Pons (tissue), 1 donor: Measurements from ENCODE around the gene ITPK1.

ENCODE experiments used
- DNase-seq: peaks from one replicate; pipeline ENCODE4 v3.0.0-alpha.2; 2016; ENCODE audit warnings: low spot score

Gene ITPK1

DNA sequence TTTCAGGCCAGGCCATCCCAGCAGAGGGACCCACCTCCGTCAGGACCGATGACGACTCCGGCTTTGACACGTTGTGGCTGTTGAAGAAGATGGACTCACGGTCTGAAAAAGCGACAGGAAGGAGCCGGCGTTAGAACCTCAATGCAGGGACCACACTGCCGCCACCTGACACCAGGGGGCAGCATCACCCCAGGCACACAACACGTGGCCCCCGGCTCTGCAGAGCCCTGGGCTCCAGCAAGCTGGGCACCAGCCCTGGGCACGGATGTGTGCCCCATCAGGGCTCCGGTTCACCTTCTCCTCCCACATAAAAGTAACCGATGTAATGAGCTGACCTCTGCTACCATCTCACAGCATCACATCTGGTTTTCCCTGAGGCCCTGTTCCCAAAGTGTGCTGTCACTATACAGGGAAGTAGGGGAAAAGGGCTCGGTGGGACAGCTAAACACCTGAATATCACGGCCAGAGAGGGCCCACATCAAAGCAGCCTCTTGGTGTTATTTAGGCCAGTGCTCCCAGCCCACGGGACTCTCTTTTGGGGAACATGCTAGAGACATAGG, 163.7 kb downstream of the ITPK1 start:
- DNase-seq: peak; percentile 78

DNA sequence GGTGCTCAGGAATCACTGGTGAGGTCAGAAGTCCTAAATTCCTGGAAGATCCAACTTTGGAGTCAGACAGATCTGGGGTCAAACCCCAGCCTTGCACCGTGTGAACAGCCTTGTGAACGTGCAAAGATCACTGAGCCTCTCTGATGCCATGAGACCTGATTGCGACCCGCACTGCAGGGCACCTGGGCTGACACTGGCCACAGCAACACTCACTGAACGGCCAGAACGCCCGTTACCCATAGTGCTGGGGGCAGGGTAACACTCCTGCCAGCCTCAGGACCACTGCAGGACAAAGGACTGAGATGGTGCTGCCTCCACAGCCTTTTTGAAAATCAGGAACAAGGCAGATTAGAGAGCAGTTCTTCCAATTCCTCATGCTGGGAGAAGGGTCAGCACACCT, 164.5 kb downstream of the ITPK1 start:
- DNase-seq: no peak

DNA sequence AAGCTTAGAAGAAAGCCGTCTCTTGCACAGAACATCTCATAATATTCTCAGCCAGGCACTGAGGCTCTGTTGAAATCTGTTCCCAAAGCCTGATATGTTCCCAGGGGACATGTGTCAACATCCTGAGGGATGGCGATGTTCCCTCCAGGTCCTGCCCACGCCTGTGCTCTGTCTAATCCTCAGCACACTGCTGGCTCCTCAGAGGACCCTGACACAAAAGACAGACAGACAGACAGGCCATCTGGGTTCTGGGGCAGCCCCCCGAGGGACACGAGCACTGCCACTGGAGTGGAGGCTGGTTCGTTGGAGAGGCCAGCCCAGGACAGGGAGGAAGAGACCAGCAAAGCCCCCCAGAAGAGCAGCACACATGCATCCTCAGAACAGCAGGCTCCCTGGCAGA, 165.0 kb downstream of the ITPK1 start:
- DNase-seq: no peak

DNA sequence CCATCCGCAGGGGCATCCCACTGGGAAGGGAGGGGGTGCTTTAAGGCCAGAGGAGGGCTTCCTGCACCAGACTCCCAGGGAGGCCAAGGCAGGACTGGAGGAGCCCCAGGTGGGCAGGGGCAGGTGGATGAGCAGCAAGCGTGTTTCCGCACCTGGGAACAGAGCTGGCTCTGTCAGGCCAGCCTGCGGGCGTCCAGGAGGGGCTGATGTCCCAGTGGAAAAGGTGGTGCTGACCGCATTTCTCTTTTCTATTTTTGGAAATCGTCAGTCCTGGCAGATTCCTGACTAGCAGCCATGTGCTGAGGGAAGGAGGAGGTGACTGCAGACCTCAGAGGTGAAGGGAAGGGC, 165.6 kb downstream of the ITPK1 start:
- no peak for DNase-seq

DNA sequence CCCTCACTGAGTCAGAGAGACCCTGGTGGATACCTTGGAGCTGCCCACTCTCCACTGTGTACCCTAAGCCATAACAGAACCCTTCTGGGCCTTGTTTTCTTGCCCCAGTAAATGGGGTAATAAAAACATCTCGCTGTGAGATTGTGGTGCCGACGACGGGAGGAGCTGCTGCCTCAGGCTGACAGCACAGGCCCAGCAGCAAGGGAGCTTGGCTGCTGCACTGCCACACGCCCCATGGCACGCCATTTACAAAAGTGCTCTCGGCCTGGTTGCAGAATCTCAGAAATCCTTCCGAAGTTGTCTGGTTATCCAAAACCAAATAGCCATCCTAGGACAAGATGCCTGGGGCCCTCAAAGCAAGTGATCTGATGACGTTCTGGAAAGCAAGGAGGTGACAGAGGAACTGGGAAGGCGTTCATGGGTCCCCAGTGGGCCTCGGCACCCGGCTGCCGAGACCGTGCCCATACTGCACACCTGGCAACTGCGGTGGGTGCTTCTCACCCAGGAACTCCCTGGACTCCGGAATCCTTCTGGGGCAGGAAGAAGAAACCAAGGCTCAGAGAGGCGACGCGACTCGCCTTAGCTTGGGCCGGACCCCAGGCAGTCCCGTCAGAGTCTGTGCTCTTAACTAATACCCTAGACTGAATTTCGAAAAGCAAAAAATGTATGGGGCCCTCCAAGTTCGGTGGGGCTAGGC, 166.1 kb downstream of the ITPK1 start:
- no peak for DNase-seq

DNA sequence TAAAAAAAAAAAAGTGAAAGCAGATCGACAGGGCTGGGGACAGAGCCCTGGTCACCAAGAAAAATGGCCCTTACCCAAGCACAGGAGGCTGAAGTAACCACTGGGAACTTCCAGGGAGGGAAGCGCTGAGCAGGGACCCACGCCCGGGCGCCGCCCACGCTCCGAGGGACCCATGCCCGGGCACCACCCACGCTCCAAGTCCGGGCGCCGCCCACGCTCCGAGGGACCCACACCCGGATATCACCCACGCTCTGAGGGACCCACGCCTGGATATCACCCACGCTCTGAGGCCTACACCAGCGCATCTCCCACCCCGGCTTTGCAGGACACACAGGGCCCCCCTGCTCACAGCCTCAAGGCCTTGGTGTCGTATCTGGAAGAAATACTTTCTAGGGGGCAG, 167.1 kb downstream of the ITPK1 start:
- DNase-seq: no peak

DNA sequence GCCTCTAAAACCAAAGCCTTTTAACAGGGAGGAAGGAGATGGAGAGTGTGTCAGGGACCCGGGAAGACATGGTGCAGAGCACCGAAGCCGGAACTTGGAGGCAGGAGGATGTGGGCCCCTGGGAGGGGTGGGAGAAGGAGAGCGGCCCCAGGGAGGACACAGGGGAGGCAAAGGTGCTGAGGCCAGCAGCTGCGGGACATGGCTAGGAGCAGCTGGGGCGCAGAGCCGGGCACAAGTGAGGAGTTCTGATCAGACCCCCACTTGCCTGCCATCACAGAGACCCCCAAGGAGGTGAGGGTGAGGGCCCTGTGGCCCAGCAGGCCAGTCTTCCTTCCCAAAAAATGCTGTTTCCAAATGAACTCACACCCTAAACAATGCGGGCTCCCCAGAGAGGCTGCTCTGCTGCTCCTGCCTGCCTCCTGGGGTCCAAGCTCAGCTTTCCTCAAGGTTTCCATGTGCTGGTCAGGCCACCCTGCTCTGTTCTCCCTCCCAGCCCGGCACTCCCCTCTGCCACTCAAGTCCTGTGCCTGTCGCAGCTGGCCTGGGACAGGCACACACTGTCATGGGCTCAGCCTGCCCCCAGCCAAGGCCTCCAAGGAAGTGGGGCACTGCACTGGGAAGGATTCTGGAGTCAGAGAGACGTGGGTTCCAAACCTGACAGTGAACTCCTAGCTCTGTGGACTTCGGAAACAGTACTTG, 168.7 kb downstream of the ITPK1 start:
- peak; percentile 37 for DNase-seq

DNA sequence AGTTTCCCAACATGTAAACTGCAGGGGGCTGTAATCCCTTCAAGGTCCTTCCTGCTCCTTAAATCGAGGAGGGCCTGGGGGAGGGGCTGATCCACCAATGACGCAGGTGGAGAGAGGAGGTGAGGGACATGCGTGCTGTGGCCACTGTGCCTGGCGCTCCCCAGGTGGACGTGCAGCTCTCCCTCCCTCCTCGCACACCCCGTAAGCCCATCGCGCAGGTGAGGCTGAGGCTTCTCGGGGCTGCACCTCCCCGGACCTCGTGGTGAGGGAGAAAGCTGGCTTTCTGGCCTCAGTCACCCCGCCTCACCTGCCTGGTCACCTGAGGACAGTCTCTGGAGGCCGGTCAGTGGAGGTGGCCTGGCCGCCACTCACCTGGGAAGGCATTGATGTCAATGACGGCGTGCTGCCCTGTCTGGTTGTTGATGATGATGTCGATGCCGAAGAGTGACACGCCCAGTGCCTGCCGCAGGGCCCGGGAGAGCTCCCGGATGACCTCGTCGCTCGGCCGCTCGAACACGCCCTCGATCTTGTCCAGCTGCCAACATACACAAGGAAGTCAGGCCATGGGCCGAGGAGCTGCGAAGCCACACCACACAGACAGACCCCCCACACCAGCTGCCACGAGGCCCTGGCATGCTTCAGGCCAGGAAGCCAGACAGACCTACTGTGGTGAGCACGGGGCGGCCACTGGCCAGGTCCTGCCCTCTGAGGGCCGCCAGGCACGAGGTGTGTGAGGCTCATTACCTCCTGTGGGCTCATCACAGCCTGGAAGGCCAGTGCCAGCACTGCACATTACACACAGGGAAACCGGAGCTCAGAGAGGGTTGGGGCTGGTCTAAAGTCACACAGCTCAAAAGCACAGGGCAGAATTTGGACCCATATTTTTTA, 169.5 kb downstream of the ITPK1 start:
- no peak for DNase-seq

DNA sequence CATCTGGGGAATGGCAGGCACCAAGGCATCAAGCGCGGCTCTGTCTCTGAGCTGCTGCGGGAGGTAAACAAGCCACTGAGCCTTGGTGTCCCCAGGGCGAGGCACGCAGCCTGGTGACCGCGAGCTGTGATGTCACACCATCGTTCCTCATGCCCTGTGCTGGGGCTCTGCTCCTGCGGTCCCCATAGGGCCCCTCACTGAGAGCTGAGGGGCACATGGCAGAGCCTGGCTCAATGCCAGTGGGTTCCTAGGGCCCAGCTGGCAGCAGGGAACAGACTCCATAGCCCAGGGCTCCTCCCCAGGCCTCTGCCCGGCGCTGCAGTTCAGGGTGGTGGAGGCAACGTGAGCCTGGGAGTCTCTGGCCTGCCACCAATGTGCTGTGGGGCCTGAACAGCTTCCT, 170.2 kb downstream of the ITPK1 start:
- no peak for DNase-seq

DNA sequence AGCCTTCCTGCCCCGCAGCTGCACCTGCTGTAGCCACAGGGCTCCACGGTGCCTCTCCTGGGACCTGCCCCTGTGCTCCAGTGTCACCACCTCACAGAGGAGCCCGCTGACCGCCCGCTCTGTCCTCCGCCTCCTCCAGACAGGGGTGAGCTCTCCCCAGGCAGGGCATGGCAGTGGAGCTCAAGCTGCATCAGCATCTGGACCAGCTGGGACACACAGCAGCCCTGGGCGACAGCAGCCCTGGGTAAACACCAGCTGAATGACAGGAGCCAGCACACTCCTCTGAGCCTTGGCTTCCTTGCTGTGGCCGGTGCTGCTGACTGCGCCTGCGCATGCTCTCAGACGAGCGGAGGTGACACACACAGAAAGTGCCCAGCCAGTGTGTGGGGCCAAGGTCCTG, 170.7 kb downstream of the ITPK1 start:
- no peak for DNase-seq

DNA sequence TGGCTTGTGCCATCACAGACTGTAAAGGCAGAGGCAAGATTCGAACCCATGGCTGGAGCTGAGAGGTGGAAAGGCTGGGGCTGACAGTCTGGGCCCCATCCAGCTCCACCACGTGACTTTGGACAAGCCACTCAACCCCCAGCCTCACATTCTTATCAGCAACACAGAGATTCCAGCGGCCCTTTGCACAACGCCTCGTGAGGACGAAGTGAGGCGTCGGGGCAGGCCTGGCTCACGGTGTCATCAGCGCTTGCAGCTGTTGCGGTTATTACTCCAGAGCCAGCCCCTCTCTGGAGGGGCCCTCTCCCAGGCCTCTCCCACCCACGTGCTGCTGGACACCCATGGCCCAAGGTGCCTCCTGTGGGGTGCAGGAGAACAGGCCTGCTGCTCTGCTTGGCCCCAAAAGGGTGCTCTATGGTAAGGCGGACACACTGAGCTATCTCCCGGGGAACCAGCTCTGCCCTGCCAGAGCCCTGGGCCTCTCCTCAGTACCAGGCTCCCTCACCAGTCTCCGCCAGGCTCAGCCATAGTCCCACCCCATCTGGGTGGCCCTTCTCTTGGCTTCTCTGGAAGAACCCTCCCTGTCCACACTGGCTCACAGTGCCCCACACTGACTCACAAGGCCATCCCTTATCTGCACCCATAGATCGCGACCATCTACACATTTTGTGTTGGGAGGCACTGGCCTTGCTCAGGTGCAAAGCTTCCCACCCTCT, 171.7 kb downstream of the ITPK1 start:
- no peak for DNase-seq

DNA sequence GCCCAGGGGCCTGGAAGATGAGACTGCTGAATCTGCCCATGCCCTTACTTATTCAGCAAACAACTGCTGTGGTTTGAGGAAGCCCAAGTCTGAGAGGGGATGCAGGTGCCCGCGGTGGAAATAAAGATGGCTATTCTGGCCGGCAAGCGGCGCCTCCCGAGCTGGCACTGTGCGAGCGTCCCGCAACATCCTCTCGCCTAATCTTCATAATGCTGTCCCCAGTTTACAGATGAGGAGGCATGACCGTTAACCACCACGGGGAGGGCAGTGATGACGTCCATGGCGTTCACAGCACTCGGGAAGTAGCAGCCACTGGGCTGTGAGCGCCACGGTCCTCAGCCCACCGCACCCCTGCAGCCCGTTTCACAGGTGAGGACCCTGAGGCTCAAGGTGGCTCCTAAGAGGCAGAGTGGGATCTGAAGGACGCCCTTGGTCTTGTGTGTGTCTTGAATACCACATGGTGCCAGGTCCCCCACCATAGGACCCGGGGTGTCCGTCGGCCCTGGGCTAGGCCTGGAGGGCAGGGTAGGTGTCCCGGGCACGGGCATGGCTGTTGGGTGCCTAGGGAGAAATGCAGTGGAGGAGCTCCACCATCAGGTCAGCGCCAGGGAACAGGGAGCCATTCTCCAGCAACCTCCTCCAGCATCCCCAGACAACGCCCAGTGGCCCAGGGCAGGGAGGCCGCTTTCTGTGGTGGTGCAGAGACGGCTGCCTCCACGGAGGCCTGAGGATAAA, 172.6 kb downstream of the ITPK1 start:
- DNase-seq: no peak

DNA sequence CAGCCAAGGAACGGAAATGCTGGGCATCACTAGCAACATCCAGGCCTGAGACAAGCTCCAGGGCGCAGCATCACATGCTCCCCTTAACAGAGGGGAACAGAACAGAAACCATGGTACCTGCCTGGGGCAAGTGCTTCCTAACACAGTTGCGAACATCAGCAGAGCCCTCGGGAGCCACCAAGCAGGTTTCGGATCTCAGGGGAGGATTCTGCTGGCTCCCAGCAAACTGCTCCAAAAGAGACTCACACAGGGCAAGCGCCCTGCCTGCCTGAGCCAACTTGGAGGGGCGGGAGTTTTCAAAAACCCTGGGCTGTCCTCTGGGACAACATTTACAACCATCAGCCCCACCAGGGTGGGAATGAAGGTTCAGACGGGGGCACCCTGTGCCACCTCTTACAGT, 173.1 kb downstream of the ITPK1 start:
- no peak for DNase-seq

DNA sequence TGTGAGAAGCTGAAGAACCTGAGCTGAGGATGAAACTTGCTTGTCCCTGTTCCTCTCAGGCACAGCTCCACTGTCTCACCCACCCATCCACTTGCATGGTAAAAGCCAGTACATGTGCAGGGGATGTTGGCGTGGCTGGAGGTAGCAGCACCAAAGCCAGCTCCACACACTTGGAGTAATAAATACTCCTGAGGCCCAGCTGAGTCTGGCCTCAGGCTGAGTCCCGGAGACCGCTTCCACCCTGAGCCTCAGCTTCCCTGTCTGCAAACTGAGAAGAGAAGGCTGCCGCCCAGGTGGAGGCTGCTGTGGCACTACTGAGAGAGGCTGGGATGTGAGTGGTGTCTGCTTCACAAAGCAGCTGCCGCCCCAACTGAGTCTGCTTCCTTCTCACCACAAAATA, 173.6 kb downstream of the ITPK1 start:
- DNase-seq: no peak

DNA sequence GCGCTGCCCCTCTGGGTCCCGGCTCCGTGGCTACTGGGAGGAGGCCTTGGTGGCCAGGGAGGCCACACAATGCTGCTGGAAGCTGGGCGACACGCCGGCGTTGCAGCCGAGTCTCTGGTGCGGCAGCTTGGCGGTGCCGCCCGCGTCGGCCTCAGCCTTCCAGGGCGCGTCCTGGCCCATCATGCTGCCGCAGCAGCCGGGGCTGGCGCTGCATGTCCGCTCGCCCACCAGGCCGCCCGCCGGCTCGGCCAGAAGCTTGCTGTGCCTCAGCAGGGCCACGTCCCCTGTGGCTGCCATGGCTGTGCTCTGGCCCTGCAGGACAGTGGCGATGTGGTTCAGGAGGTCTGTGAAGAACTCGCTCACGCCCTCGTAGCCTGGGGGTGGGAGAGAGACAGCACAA, 174.2 kb downstream of the ITPK1 start:
- DNase-seq: no peak

DNA sequence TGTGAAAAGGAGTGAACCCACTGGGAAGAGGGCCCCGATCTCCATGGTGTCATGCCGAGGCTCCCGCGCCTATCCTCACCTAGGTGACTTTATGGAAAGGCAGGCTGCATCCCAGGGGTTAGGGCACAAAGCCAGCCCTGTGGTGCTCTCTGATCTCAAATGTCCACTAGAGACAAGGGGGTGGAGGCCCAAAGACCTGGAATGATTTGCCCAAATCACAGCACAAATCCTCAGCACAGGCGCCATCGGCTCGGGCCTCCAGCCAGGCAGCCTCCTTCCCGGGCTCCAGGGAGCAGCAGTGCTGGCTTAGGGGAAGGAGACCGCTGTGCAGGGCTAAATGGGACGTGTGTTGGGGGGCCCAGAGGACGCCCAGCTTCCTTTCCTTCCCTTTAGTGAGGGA, 175.2 kb downstream of the ITPK1 start:
- DNase-seq: no peak

DNA sequence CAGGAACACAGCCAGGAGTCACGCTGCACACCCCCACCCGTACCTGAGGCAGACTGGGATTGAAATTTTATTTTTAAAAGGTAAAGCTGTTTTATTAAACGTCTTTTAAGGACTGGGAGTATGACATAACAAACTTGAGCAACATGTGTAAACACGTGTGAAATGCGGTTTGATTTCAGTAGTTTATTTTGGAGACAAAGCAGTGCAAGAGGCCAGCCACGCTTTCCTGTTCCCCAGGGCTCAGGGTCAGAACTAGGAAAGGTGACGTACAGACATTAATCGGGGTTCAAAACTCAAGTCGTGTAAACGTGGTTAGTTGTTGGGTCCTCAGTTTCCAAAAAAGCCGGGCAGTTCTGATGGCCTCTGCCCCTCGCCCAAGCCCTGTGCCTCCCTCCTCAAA, 176.0 kb downstream of the ITPK1 start:
- DNase-seq: no peak

DNA sequence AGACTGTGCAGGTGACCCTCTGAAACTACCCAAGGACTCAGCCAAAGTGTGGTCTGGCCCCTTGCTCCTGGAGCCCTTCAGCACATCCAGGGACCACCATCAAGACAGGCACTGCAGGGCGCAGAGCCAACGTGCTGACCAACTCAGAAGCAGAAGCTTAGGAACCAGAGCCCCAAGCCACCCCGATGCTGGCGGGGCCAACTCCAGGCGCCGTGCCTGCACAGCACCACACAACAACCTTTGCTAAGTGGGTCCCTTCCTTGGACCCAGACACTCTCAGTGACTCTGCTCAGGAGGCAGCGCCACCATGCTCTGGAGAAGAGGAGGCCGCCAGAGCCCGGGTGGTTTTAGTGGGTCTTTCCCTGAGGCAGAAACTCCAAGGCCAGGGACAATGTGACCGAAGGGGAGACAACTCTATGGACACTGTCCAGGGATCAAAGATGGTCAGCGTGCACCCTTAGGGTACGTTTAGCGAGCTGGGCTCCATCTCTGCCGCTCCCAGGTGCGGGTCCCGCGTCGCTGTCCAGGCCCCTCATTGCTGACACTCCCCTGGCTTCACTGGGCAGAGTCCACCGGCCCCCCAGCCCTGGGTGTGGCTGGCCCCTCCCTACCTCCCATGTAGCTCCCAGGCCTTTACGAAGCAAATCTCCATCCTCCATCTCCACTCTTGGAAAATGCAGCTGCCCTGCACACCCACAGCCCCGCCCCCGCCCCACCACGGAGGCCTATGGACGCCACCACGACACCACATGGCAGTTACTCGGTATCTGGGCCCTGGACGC, 176.6 kb downstream of the ITPK1 start:
- no peak for DNase-seq

DNA sequence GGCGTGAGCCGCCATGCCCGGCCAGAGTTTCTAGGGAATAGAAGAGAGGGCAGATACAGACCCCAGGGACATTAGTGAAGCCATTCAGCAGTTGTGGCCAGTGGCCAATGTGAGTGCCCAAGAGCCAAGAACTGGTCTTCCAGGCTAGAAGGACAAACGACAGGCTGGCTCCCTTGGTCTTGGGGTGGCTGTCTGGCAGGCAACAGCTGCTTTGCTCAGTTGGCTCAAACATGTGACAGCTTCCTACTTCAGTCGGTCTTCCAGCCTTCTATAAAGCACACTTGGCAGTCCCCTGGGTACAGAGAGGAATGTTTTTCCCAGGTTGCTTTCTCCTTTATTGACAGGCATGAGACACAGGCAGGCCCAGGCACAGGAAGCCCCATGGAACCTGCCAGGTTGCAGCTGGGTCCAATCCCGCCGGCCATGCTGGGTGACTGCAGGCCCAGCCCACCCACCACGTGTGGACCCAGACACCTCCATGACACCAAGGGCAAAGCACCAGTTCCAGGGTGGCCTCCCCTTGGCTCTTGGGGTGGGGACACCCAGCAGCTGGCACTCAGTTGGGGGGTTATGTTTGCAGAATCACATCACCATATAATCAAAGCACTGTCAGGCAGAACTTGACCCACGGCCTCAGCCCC, 177.4 kb downstream of the ITPK1 start:
- peak; percentile 44 for DNase-seq
